H9 (cell line): ENCODE measurements around the gene BCAS3. TPM values are rescaled to one million over a fixed set of nuclear protein-coding genes. Genes with fewer than 3 reads are reported as not detected.

ENCODE experiments used
- DNase-seq: peaks from one replicate; pipeline ENCODE4 v3.0.0-alpha.2; 2017
- H2AFZ ChIP-seq: one replicate; pipeline ENCODE4 v1.6.1; 2013; ENCODE audit warnings: mild to moderate bottlenecking, low read length, control low read depth, moderate library complexity
- H2AK5ac ChIP-seq: 2 replicates; pipeline ENCODE4 v1.6.1; 2013; ENCODE audit warnings: low read length, control low read depth, mixed read lengths; ENCODE audit not compliant: insufficient read length
- H2BK120ac ChIP-seq: one replicate; pipeline ENCODE4 v1.6.1; 2013; ENCODE audit warnings: low read depth, mild to moderate bottlenecking, low read length, control low read depth, inconsistent platforms; ENCODE audit not compliant: poor library complexity, severe bottlenecking
- H2BK12ac ChIP-seq: 2 replicates; pipeline ENCODE4 v1.6.1; 2013; ENCODE audit warnings: low read length, control low read depth, mixed read lengths, low read depth; ENCODE audit not compliant: insufficient read length
- H2BK15ac ChIP-seq: 2 replicates; pipeline ENCODE4 v1.6.1; 2013; ENCODE audit warnings: low read depth, low read length, control low read depth
- H2BK20ac ChIP-seq: one replicate; pipeline ENCODE4 v1.6.1; 2013; ENCODE audit warnings: low read depth, mild to moderate bottlenecking, low read length, control low read depth, inconsistent platforms; ENCODE audit not compliant: poor library complexity, severe bottlenecking
- H2BK5ac ChIP-seq: 2 replicates; pipeline ENCODE4 v1.6.1; 2013; ENCODE audit warnings: low read length, control low read depth, mixed read lengths; ENCODE audit not compliant: insufficient read length
- H3K14ac ChIP-seq: 2 replicates; pipeline ENCODE4 v1.6.1; 2013; ENCODE audit warnings: low read length, control low read depth; ENCODE audit not compliant: insufficient read depth
- H3K18ac ChIP-seq: 2 replicates; pipeline ENCODE4 v1.6.1; 2013; ENCODE audit warnings: low read depth, mild to moderate bottlenecking, mixed read lengths, low read length, control low read depth; ENCODE audit not compliant: insufficient read length
- H3K23ac ChIP-seq: 2 replicates; pipeline ENCODE4 v1.6.1; 2013; ENCODE audit warnings: low read length, control low read depth, mixed read lengths, low read depth; ENCODE audit not compliant: insufficient read length
- H3K23me2 ChIP-seq: 2 replicates; pipeline ENCODE4 v1.6.1; 2013; ENCODE audit warnings: low read depth, mild to moderate bottlenecking, mixed read lengths, low read length, control low read depth; ENCODE audit not compliant: insufficient read length, poor library complexity, severe bottlenecking
- H3K27ac ChIP-seq: 2 replicates; pipeline ENCODE4 v1.5.1; 2013; ENCODE audit warnings: low read length, control low read depth, mixed read lengths, low read depth; ENCODE audit not compliant: insufficient read length
- H3K27me3 ChIP-seq: 2 replicates; pipeline ENCODE4 v1.6.1; 2013; ENCODE audit warnings: low read length, control low read depth, inconsistent platforms; ENCODE audit not compliant: insufficient read depth
- H3K4ac ChIP-seq: 2 replicates; pipeline ENCODE4 v1.6.1; 2013; ENCODE audit warnings: low read depth, mild to moderate bottlenecking, control low read depth, inconsistent platforms, low read length, moderate library complexity
- H3K4me1 ChIP-seq: 2 replicates; pipeline ENCODE4 v1.6.1; 2013; ENCODE audit warnings: low read length, control low read depth, inconsistent platforms; ENCODE audit not compliant: insufficient read depth
- H3K4me2 ChIP-seq: 2 replicates; pipeline ENCODE4 v1.6.1; 2013; ENCODE audit warnings: low read length, control low read depth, mixed read lengths; ENCODE audit not compliant: insufficient read length, insufficient read depth
- H3K56ac ChIP-seq: 2 replicates; pipeline ENCODE4 v1.6.1; 2013; ENCODE audit warnings: low read depth, mild to moderate bottlenecking, mixed read lengths, low read length, control low read depth; ENCODE audit not compliant: insufficient read length
- H3K79me1 ChIP-seq: 2 replicates; pipeline ENCODE4 v1.6.1; 2013; ENCODE audit warnings: low read depth, mild to moderate bottlenecking, moderate library complexity, low read length, control low read depth, inconsistent platforms; ENCODE audit not compliant: insufficient read depth, poor library complexity, severe bottlenecking
- H3K79me2 ChIP-seq: 2 replicates; pipeline ENCODE4 v1.6.1; 2013; ENCODE audit warnings: low read length, control low read depth, inconsistent platforms; ENCODE audit not compliant: insufficient read depth
- H3K9ac ChIP-seq: 2 replicates; pipeline ENCODE4 v1.6.1; 2013; ENCODE audit warnings: low read length, control low read depth, mixed read lengths; ENCODE audit not compliant: insufficient read length; ENCODE audit errors: extremely low read depth
- H3K9me3 ChIP-seq: one replicate; pipeline ENCODE4 v1.6.1; 2013; ENCODE audit warnings: low read depth, low read length, inconsistent platforms; ENCODE audit not compliant: control insufficient read depth
- H3T11ph ChIP-seq: one replicate; pipeline ENCODE4 v1.6.1; 2013; ENCODE audit warnings: mild to moderate bottlenecking, low read length, control low read depth, inconsistent platforms
- H4K20me1 ChIP-seq: one replicate; pipeline ENCODE4 v1.6.1; 2013; ENCODE audit not compliant: control insufficient read depth, insufficient read length, insufficient read depth
- H4K5ac ChIP-seq: 2 replicates; pipeline ENCODE4 v1.6.1; 2013; ENCODE audit warnings: low read depth, mild to moderate bottlenecking, mixed read lengths, low read length, control low read depth; ENCODE audit not compliant: insufficient read length
- H4K8ac ChIP-seq: replicated peaks from 2 replicates; pipeline ENCODE4 v1.6.1; 2013; ENCODE audit warnings: low read length, control low read depth, mixed read lengths, low read depth; ENCODE audit not compliant: insufficient read length
- H4K91ac ChIP-seq: 2 replicates; pipeline ENCODE4 v1.6.1; 2013; ENCODE audit warnings: low read depth, mild to moderate bottlenecking, moderate library complexity, mixed read lengths, low read length, control low read depth; ENCODE audit not compliant: insufficient read length
- H3K27ac Mint-ChIP-seq, 3 experiments: 2 replicates in 2 of 3; 3 replicates in 1 of 3; pipeline ENCODE4 v1.8.0; 2020 to 2021; ENCODE audit warnings: mixed read lengths in 3 of 3, mild to moderate bottlenecking in 1 of 3, moderate library complexity in 1 of 3
- H3K27me3 Mint-ChIP-seq: 2 replicates; pipeline ENCODE4 v1.8.0; 2021; ENCODE audit warnings: low read depth, mild to moderate bottlenecking, moderate library complexity, mixed read lengths
- H3K36me3 Mint-ChIP-seq, 3 experiments: 2 replicates in 2 of 3; 3 replicates in 1 of 3; pipeline ENCODE4 v1.8.0; 2020 to 2021; ENCODE audit warnings: low read depth in 3 of 3, mixed read lengths in 3 of 3; ENCODE audit not compliant: insufficient read depth in 1 of 3
- H3K4me1 Mint-ChIP-seq, 2 experiments: 2 replicates each; pipeline ENCODE4 v1.8.0; 2020; ENCODE audit warnings: mixed read lengths in 2 of 2
- H3K4me3 Mint-ChIP-seq, 2 experiments: 2 replicates in 1 of 2; 3 replicates in 1 of 2; pipeline ENCODE4 v1.8.0; 2020 to 2021; ENCODE audit warnings: mild to moderate bottlenecking in 2 of 2, mixed read lengths in 2 of 2, moderate library complexity in 1 of 2
- H3K9me3 Mint-ChIP-seq, 2 experiments: 2 replicates in 1 of 2; 3 replicates in 1 of 2; pipeline ENCODE4 v1.8.0; 2020; ENCODE audit warnings: mild to moderate bottlenecking in 2 of 2, mixed read lengths in 2 of 2, moderate library complexity in 1 of 2
- WGBS: extraction: QIAGEN DNeasy Blood & Tissue Kit; methylation state at CpG from one replicate; pipeline ENCODE4 v1.1.7; 2013; ENCODE audit warnings: missing lambda C conversion rate, low lambda C conversion rate, mixed read lengths; ENCODE audit not compliant: insufficient read length; ENCODE audit errors: extremely low coverage; 5-methylcytosine and 5-hydroxymethylcytosine counted together
- total RNA-seq: library from RNA; stranded (reverse); gene quantifications from 2 replicates; pipeline ENCODE4 v1.2.1, GENCODE V29; 2021
- TF ChIP-seq, protein P1 (sequence below): fragments of 200-600 bp; sonication (generic); conservative IDR thresholded peaks from 3 replicates; pipeline ENCODE4 v1.8.0; 2021; ENCODE audit warnings: antibody characterized with exemption, mild to moderate bottlenecking

Gene BCAS3
- total RNA-seq, 1 experiment from 2014 or later: 22.4 TPM

DNA sequence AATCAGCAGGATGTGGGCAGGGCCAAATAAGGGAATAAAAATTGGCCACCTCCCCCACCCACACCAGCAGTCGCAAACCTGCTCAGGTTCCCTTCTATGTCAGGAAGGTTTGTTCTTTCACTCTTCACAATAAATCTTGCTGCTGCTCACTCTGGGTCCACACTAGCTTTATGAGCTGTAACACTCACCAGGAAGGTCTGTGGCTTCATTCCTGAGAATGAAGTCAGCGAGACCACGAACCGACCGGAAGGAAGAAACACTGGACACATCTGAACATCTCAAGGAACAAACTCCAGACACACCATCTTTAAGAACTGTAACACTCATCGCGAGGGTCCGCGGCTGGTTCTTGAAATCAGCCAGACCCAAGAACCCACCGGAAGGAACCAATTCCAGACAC is 606.5 kb downstream of the BCAS3 start:
- Histone ChIP-seq H3K79me2 (no peaks in the 10 kb centered on the region), H2BK120ac (no peak overlapping the region), H2BK20ac (no peak overlapping the region), H2AK5ac (no peak overlapping the region), H2BK5ac (no peak overlapping the region), H2BK15ac (no peak overlapping the region), H4K8ac (no peak overlapping the region), H3K23me2 (no peaks in the 10 kb centered on the region), H3K9me3 (no peaks in the 10 kb centered on the region), H2BK12ac (no peak overlapping the region), H3K27ac (no peak overlapping the region), H4K5ac (no peak overlapping the region), H3K56ac (no peak overlapping the region), H2AFZ (no peak overlapping the region), H3K4me2 (no peak overlapping the region), H3T11ph (no peak overlapping the region), H3K4ac (no peak overlapping the region), H3K27me3 (no peaks in the 10 kb centered on the region), H4K20me1 (no peaks in the 10 kb centered on the region), H4K91ac (no peak overlapping the region), H3K18ac (no peak overlapping the region), H3K4me1 (peaks cover 7% of the 10 kb centered on the region; the same call in 1 of the 2 replicates), H3K14ac (no peak overlapping the region), H3K23ac (no peak overlapping the region), H3K9ac (no peak overlapping the region), H3K79me1 (no peaks in the 10 kb centered on the region)
- H3K4me3 Mint-ChIP-seq: no peak overlapping the region
- H3K36me3 Mint-ChIP-seq: peaks cover 5 to 7% (median 5%) of the 10 kb centered on the region in 3 experiments
- no CpG with 5 or more reads among the region's 10 CpGs for WGBS
- no peak for DNase-seq
- TF ChIP-seq, protein P1, sequence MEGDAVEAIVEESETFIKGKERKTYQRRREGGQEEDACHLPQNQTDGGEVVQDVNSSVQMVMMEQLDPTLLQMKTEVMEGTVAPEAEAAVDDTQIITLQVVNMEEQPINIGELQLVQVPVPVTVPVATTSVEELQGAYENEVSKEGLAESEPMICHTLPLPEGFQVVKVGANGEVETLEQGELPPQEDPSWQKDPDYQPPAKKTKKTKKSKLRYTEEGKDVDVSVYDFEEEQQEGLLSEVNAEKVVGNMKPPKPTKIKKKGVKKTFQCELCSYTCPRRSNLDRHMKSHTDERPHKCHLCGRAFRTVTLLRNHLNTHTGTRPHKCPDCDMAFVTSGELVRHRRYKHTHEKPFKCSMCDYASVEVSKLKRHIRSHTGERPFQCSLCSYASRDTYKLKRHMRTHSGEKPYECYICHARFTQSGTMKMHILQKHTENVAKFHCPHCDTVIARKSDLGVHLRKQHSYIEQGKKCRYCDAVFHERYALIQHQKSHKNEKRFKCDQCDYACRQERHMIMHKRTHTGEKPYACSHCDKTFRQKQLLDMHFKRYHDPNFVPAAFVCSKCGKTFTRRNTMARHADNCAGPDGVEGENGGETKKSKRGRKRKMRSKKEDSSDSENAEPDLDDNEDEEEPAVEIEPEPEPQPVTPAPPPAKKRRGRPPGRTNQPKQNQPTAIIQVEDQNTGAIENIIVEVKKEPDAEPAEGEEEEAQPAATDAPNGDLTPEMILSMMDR: no peak
- peaks cover 6% of the 10 kb centered on the region for H3K27me3 Mint-ChIP-seq
- peaks cover 2 to 5% of the 10 kb centered on the region in 2 experiments; a peak in 3 of 5 replicates for H3K9me3 Mint-ChIP-seq
- H3K4me1 Mint-ChIP-seq: peaks cover 40 to 44% of the 10 kb centered on the region in 2 experiments
- H3K27ac Mint-ChIP-seq: no peak overlapping the region; a peak in 1 of 7 replicates
